Body of pancreas (tissue), 4 donors: Measurements from ENCODE around the gene PDZD2.

ENCODE experiments used
- CTCF ChIP-seq, 7 experiments: fragments of 450-650 bp in 4 of 7; fragments of 200-600 bp in 3 of 7; sonication (generic) in 3 of 7; IDR thresholded peaks; one replicate each; pipeline ENCODE4 v1.5.1; 2016 to 2019; ENCODE audit warnings: antibody characterized with exemption in 7 of 7
- POLR2A ChIP-seq, 3 donors: fragments of 450-650 bp; IDR thresholded peaks; one replicate each; pipeline ENCODE4 v1.6.1; 2016; ENCODE audit warnings: antibody characterized with exemption in 3 of 3, mild to moderate bottlenecking in 2 of 3

GRCh38 chr5:31805785-31806400, 167.0 kb downstream of the PDZD2 start:
- TF ChIP-seq CTCF (IDR thresholded peaks at IDR 0.05) (no peak), POLR2A (IDR thresholded peaks at IDR 0.05) (no peak)
